Measurements from ENCODE around the gene DENND11.
A peak's percentile ranks its signal among the peaks of the same experiment; 100 is the strongest.

DENND11 gene

GRCh38 chr7:141676618-141677017 is 25.3 kb downstream of the DENND11 start:
- DNase-seq: no peak

DNA sequence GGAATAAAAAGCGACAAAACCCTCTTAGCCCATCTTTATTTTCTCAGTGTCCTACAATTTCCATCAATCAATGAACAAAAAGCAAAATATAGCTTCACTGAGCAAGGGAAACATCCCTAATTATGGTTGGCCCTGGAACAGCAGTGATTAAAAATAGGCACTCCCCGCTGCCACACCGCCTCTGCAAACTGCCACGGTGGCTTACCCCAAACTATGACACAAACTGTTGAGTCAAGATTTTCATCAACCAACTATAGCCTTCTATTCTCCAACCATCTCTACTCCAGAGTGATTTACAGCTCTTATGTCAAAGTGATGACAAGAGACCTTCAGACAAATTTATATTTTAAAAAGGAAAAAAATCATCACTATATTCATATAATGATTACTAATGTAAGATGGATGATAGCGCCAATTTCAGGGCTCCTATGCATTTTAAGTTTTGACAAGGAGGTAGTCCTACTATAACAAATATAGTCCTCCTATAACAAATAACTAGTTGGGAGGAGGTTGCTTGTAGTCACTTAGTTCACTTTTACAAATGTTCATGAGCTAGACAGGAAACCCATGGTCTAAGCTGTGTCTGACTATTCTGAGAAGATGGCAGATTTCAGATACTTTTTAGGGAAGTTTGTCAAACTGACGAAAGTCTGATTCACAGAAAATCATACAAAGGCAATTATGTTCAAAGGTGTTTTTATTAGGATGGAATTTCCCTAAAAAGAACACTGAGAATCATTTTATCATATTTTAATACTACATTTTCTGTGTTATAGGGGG is 26.3 kb downstream of the DENND11 start:
- no peak for DNase-seq

- no peak for DNase-seq
Observed at GRCh38 chr7:141674702-141675101, 27.3 kb downstream of the DENND11 start.

- no peak for DNase-seq
Observed at GRCh38 chr7:141674171-141674671, 27.7 kb downstream of the DENND11 start.

- no peak for DNase-seq
Observed at GRCh38 chr7:141673346-141673745, 28.6 kb downstream of the DENND11 start.

GRCh38 chr7:141671705-141672496 is 30.1 kb downstream of the DENND11 start:
- DNase-seq: no peak

GRCh38 chr7:141668853-141669252 is 33.1 kb downstream of the DENND11 start:
- DNase-seq: no peak

DNA sequence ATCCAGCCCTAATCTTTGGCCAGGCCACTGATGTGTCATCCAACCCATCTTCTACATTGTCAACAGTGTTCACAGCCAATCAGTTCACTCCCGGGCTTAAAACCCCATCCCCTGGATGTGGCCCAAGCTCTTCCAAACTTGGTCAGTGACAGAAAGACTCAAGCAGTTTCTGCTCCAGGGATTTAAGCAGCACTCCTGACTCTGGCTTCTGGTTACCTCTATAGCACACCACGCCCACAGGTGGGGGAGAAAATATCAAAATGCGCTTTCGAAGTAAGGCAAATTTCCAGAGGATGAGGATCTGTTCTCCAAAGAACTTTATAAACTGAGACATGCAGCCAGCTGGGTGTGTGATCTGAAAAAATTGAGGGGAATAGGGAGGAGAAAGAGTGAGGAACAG is 35.9 kb downstream of the DENND11 start:
- no peak for DNase-seq

DNA sequence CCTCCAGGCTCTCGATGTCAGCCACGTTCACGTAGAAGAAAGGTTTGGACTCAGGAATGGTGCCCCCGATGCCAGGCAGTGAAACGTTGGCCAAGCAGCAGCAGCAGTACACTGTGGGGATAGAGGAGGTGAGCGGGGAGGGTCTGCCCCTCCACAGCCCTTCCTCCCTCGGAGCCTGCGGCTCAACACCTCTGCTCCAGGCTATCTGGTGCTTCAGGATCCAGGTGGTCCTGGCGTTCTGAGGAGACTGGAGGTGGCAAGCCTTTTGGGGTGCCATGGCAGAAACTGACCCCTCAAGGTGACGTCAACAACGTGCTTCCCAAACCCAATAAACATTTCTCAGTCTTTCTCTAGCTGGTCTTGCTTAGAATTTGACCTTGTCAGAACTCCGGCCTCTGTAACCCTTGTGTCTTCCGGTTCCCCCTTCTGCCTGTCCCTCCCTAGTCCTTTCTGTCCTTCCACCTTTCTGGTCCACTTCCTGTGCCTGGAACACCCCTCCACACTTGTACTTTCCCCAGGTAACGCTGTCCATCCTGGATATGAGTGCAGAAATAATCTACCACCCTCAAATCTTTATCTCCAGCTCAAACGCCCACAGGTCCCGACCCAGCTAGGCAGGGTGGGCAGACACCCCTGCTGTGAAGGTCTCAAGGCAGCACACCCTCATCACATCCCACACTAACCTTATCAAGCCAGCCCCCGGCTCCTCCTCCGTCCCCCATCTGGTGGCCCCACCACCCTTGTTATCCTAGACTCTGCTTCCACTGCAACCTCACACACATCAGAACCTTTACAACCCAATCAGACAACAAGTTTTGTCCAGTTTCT is 36.5 kb downstream of the DENND11 start:
- no peak for DNase-seq

DNA sequence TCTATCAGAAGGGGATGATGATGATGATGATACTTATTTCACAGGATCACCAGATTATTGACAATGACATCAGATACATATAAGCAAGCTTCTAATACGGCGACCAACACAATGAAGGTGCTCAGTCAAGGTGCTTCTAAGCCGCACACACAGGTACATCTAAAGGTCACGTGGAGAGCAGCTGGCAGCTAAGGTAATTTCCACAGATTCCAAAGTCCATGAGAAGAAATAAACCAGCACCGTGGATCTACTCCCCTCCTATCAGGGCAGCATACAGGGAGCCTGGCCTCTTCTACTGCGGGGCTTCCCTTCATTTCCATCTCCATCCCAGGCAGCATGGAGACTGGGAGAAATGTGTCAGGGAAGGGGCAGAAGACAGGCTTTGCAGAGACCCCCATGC is 37.5 kb downstream of the DENND11 start:
- no peak for DNase-seq

DNA sequence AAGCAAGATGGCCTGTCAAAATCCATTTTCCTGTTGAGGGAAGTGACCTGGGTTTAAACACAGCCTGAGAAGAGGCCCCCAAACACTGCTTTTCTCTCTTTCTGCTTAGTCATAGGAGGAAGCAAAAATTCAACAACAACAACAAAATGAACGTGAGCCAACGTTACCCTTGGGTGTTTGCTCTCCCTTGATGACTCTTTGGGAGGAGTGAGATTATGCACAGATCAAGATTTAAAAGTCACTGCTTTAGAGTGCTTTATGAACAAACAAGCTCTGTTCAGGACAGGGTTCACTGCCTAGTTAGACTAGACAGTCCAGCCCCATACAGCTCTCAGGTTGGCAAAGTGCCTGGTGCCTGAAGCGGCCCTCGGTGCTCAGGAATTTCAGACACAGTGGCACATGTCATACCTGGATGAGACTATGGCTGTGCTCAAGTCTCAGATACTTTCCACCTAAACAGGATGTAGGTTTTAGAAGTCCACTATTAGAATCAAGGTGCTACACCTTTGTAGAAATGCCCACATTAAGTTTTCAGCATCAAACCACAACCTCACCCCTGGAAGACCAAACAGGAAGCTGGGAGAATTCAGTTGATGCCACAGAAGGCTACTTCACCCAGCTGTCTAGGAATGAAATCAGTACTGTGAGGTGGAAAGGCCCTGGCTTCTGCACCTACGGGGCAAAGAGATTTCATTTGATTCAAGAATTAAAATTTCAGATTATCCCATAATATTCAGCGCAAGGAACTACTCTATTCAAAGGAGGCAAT is 38.7 kb downstream of the DENND11 start:
- no peak for DNase-seq

- no peak for DNase-seq
Observed at GRCh38 chr7:141660259-141660658, 41.7 kb downstream of the DENND11 start.

GRCh38 chr7:141659501-141659900 is 42.5 kb downstream of the DENND11 start:
- DNase-seq: no peak

GRCh38 chr7:141654551-141654950 is 47.4 kb downstream of the DENND11 start:
- peak; percentile 30 to 55 for DNase-seq

DNA sequence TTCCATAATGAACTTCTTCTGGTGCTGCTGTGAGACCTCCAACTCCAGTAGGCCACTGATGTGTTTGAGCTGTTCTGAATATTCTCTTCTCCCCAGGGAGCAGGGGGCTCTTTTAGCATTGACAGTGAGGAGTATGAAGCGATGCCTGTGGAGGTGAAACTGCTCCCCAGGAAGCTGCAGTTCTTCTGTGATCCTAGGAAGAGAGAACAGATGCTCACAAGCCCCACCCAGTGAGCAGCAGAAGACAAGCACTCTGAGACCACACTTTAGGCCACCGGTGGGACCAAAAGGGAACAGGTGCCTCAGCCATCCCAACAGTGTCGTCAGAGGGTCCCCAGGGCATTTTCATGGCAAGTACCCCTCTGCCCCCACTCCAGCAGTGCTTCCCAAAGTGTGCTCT is 49.3 kb downstream of the DENND11 start:
- DNase-seq: no peak

All from stimulated activated CD4-positive, alpha-beta T cell treated with anti-CD3 and anti-CD28 coated beads, Interleukin-2, amount 100 ng/mL, for 24 hours (primary cell).